Right renal cortex interstitium (tissue), 3 donors: ENCODE measurements around the gene CACNA1H. TPM values are rescaled to one million over a fixed set of nuclear protein-coding genes. Genes with fewer than 3 reads are reported as not detected.
"Not testable (repeated sequence)": the region's sequence is repeated elsewhere in the genome, so short reads cannot be mapped to it uniquely, and the experiment has no call there.

Source experiments
- DNase-seq, 3 donors: peaks; one replicate each; pipeline ENCODE4 v3.0.0-alpha.2; 2013; ENCODE audit warnings: low read depth in 3 of 3, low spot score in 2 of 3
- polyA plus RNA-seq, 3 donors: library from polyadenylated mRNA; unstranded; fragments of 120-200 nt; gene quantifications; one replicate each; pipeline ENCODE4 v1.2.1, GENCODE V29; 2013; ENCODE audit not compliant: insufficient read length in 3 of 3

CACNA1H gene
- polyA plus RNA-seq, 3 donors: 16.6 to 18.4 (median 16.9) TPM

DNA sequence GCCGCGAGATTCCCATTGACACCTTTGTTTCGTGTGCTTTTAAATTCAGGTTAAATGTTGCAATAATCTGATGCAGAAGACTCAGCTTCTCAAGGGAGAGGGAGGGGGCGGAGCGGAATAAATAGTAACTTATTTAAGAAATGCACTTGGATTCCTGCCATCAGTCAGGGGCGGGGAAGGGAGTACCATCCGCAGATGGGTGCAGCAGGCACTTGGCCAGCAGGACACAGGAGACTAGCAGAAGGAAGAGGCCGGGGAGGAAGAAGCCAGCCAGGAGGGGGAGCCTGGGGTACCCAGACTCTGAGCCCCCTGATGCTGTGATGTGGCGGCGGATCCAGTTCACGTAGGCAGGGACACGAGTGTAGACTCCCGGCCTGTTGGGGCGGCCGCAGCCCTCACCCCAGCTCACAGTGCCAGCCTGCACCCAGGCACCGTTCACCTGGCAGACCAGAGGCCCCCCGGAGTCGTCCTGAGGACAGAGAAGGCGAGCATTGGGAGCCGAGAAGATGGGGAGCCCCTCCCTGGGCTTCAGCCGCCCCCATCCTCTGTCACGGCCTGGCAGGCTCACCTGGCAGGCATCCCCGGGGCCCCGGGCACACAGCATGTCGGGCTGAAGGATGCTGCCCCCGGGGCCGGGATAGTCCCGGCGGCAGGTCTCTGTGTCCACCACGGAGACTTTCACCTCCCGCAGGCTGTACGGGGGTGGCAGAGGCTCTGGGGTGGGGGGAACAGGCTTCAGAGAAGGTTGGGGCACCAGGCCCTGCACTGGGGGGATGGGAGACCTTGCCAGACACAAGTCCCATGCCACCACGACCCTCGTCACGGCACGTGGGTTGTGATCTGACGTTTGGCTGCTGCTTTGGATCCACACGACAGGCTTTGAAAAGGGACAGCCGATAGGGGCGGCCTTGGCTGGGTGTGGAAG is 69.0 kb downstream of the CACNA1H start:
- DNase-seq: no peak

DNA sequence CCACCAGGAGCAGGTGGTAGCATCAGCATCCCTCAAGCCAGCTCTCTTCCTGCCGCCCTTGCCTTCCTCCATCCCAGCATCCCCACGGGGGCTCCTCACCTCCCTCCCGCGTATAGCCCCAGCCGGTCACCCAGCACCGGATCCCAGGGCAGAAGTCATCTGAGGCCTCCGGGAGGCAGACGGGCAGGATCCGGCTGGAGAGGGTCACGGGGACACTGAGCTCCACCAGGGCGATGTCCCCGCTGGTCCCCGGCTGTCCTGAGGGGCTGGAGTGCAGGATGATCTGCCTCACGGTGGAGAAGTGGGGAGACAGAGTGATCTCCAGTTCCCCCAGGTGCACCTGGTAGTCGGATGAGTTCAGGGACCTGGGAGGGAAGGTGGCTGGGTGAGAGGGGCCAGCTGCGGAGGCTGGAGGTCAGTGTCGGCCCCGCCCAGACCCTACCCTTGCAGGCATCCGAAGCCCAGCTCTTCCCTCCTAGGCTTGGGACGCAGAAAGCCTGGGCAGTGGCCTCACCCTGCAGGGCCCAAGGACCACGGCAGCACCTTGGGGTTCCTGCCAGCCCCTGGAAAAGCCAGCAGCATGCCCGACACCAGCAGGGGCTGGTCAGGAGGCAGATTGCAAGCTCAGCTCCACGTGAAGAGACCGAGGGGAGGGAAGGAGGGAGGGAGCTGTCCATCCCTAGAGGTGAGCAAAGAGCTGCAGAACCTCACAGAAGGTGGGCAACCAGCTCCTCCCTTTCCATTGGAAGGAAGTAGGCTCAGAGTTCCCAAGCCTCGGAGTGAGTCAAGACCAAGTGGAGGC is 69.8 kb downstream of the CACNA1H start:
- no peak for DNase-seq

DNA sequence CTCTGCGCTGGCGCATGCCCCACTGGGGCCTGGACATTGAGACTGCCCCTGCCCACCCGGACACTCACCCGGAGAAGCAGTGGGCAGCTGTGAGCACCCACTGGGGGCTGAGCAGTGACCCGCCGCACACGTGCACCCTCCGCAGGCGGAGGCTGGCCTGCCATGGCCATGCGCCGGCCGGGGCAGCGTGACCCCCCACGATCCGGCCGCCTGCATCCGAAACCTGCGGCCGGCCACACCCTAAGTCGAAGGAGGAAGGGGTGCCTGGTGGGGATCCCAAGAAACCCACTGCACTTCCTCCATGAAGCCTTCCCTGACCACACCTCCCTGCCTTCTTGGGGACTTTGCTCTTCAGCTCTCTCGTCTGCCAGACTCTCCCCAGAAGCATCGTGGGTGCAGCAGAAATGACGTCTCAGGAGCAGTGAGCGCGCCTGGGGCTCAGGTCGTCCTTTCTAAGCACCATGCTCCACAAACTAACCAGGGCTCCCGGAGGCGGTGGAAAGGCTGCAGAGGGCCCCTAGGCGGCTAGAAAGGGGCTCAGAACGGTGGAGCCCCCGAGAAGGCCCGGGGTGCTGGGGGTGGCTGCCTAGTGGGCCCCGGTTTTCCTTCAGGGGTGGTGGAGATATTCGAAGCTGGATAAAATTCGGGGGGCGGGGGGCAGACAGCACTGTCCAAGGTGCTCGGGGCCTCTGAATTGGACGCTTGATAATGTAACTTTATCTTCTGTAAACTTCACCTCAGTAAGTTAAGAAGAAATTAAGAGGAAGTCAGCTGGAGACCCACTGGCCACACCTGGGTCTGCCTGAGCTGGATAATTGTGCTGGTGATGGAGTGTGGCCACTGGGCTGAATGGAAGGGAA is 70.7 kb downstream of the CACNA1H start:
- DNase-seq: no peak

DNA sequence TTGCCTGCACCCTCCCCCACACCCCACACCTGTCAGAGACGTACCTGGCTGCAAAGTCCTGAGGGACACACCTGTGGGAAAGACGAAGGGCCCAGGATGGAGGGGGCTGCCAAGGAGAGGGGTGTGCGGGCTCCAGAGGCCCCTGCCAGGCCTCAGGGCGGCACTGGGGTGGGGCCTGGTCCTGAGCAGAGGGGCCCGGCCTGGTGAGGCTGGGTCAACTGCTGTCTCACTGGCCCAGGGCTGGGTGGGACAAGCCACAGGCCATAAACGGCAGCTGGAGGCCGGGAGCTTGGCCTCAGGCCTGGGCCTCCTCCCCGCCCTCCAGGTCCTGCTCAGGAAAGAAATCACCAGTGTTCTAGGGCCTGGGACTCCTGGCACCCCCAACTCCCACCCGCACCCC is 71.7 kb downstream of the CACNA1H start:
- no peak for DNase-seq

DNA sequence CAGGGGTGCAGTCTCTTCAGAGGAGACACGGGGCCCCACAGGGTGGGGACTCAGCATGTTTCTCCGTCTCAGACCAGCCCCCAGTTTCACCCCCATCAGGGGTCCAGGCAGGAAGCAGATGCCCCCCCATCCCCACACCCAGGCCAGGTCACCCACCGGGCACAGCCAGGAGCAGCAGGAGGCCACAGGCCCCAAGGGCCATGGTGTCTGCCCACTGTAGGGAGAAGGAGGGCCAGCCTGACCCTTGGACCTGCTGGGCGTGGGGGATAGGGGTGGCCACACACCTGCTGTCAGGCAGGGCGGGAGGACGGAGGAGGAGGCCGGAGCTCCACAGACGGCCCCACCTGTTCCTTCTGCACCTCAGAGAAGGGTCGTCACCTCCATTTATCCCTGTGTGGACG is 72.1 kb downstream of the CACNA1H start, which contains the start of gene TPSG1:
TPSG1 (minus strand) TSS at position 218 of the 401 bp plus-strand sequence; CDS start at position 202, 16 bp downstream.
- DNase-seq: no peak

DNA sequence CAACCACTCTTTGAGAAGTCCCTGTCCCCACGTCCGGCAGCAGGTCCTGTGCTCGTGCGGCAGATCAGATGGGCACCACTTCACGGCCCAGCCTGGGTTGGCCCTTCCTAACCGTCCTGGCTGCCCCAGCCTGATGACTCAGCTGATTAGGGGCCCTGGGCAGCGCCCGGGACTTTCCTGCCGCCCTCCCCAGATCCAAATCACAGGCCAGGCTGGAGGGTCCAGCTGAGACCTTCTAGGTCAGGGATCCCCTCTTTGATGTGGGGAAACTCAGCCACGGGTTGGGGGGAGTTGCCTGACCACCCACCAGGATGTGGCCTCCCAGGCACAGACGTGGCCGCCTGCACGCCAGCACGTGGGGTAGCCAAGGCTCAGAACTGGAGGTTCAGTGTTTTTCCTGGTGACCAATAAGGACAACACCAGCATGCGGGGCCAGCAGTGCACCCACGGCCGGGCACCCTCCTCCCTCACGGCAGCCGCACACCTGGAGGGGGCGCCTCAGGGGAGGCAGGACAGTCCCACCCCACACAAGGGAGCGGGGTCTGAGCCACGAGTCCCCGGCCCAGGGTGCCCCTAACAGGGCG is 72.9 kb downstream of the CACNA1H start:
- DNase-seq: not testable (repeated sequence)

DNA sequence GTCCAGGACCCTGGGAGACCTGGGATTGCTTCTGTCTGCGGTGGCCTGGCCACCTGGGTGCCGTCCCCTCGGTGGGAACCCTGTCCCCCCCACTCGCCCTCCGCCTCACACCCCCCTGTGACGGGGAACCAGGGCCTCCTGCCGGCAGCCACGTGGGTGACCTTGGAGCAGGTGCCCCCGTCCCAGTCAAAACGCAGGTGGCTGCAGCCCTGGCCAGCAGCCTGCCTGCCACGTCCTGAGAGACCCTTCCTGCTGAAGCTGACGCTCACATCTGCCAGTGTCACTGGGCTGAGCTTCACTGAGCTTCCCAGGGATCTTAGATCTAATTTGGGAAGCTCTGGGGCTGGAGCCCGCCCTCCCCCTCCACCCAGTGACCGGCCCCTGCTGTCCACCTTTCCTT is 73.8 kb downstream of the CACNA1H start:
- DNase-seq: not testable (repeated sequence)

DNA sequence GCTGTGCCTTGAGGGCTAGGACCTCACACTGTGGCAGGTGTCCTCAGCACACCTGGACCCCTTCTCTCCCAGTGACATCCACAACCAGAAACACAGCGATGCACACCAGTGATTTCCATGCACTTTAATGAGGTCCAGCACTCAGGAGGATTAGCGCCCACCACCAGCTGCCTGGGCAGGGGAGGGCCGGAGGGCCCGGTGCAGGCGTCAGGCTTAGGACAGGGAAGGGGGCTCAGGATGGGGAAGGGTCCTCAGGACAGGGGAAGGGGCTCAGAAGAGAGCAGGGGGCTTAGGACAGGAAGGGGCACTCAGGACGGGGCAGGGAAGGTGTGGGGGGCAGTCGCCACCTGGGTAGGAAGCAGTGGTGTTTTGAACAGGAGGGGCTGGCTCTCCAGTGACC is 75.3 kb downstream of the CACNA1H start:
- DNase-seq: not testable (repeated sequence)

DNA sequence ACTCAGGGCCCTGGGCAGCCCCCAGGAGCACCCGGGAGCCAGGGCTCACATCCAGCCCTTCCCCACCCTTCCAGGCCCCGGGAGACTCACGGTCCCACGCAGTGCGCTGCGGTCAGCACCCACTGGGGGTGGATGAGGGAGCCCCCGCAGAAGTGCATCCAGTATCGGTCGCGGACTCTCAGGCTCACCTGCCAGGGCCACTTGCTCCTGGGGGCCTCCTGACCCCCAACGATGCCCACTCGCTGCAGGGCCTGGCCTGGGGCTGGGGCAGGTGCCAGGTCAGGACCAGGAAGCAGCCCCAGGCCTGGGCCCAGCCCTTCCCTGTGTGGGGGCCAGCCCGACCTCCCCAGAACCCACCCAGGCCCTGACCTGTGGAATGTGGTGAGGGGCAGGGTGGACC is 76.6 kb downstream of the CACNA1H start:
- DNase-seq: not testable (repeated sequence)

DNA sequence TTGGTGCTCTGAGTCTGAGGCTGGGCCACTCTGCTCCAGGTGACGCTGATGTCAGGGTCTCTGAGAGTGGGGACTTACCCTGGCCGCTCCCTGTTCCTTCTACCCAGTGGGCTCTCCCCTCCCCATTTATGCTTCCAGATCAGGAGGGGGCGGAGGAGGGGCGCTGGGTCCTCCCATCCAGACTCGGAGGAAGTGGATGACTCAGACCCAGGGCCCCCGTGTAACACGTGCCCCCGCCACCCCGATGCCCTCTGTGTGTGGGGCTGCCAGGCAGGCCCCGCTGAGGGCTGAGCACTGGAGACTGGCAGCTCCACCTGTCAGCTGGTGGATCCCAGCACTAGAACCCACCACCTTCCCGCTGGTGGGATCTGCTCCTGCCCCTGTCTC is 77.2 kb downstream of the CACNA1H start, which contains the start of gene TPSB2:
TPSB2 (minus strand) TSS at position 101 of the 387 bp plus-strand sequence. CDS start 233 bp downstream, outside the sequence.
- not testable (repeated sequence) for DNase-seq

DNA sequence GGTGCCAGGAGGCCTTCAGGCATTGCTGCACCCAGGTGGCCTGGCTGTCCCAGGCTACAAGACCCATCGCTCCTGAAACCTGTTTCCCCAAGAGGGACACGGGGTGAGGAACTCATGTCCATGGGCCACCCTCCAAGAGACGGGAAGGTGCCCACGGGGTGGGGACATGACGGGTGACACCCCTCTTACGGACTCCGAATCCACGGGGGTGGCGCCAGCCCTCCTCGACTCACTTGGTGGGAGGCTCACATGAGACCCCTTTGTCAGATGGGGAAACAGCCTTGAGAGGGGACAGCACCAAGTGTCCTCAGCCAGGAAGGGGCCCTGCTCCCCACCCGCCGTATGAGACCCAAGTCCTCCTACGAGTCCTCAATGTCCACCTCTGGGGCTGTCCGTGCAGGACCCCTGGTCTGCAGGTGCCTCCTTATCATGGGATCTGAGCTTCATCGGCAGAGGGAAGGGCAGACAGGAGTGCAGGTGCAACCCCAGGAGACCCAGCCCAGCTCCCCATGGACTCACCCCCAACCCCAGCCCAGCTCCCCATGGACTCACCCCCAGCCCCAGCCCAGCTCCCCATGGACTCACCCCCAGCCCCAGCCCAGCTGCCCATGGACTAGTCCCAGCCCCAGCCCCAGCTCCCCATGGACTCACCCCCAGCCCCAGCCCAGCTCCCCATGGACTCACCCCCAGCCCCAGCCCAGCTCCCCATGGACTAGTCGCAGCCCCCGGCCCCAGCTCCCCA is 77.7 kb downstream of the CACNA1H start:
- DNase-seq: not testable (repeated sequence)

DNA sequence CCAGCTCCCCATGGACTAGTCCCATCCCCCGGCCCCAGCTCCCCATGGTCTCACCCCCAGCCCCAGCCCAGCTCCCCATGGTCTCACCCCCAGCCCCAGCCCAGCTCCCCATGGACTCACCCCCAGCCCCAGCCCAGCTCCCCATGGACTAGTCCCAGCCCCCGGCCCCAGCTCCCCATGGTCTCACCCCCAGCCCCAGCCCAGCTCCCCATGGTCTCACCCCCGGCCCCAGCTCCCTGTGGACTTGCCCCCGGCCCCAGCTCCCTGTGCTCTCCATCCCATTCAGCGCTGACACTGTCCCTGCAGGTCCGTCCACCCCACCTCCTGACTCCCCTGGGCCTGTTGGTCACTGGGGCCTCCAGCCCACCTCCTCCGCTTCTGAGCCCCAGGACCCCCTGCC is 78.4 kb downstream of the CACNA1H start:
- DNase-seq: not testable (repeated sequence)

DNA sequence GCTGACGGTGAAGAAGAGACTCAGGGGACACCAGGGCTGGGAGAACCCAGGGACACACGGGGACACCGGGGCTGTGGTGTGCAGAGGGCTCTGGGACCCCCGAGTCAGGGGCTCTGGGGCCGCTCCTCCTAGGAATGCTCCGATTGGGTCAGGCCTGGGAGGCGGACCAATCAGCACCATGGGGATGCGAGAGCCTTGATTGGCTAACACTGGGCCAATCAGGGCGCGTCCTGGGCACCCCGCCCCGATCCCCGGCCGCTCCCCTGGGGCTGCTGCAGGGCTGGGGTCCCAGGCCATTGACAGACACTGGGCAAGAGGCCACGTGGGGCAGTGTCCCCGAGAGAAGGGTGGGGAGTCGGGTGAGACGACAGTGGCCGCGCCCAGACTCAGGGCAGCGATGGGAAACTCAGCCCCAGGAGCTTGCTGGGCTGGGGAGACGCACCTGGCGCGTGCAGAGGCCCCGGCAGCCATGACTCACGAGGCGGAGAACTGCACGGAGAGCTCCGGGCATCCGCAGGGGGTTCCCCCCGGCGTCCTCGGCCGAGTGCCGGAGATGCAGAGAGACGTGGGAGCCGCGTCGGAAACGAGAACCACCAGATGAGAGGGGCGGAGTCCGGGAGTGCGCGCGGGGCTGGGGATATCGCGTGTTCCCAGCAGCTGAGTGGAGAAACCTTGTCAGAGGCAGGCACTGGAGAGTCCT is 79.3 kb downstream of the CACNA1H start:
- not testable (repeated sequence) for DNase-seq

DNA sequence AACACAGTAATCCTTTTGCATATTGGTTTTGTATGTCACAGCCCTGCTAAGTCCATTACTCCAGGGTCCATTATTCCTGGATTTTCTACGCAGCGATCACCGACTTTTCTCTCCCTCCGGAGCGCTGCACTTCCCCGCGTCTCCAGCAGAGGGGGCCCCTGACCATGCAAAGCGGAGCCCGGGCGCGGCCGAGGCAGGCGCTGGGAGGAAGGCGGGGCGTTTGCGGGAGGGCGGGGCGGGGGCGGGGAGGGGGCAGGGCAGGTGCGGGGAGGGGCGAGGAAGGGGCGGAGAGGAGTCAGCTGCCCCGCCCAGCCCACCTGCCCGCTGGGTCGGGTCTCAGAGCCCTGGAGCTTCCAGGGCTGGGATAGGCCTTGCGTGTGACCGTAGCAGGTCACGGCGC is 83.8 kb downstream of the CACNA1H start:
- not testable (repeated sequence) for DNase-seq

DNA sequence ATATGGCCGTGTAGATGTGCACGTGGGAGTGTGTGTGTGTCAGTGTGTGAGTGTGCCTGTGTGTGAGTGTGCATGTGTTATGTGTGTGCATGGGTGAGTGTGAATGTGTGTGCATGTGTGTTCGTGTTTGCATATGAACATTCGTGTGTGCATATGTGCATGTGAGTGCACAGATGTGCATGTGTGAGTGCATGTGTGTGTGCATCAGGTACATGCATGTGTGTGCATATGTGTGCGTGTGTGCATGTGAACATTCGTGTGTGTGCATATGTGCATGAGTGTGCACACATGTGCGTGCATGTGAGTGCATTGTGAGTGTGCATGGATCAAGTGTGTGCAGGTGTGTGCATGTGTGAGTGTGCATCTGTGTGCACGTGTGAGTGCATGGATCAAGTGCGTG is 85.1 kb downstream of the CACNA1H start:
- DNase-seq: no peak

DNA sequence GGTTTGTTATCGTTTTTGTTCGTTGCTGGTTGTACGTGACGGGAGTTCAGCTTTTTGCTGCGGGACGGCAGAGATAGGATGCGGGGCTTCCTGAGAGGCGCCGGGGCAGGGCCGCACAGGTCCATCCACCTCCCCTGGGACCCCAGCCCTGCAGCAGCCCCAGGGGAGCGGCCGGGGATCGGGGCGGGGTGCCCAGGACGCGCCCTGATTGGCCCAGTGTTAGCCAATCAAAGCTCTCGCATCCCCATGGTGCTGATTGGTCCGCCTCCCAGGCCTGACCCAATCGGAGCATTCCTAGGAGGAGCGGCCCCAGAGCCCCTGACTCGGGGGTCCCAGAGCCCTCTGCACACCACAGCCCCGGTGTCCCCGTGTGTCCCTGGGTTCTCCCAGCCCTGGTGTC is 86.0 kb downstream of the CACNA1H start:
- not testable (repeated sequence) for DNase-seq

DNA sequence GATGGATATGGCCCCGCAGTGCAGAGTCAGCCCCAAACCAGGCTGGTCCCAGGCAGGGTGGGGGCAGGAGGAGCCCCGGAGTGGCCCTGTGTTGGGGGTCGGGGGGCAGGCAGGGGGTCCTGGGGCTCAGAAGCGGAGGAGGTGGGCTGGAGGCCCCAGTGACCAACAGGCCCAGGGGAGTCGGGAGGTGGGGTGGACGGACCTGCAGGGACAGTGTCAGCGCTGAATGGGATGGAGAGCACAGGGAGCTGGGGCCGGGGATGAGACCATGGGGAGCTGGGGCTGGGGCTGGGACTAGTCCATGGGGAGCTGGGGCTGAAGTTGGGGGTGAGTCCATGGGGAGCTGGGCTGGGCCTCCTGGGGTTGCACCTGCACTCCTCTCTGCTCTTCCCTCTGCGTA is 86.7 kb downstream of the CACNA1H start:
- not testable (repeated sequence) for DNase-seq

DNA sequence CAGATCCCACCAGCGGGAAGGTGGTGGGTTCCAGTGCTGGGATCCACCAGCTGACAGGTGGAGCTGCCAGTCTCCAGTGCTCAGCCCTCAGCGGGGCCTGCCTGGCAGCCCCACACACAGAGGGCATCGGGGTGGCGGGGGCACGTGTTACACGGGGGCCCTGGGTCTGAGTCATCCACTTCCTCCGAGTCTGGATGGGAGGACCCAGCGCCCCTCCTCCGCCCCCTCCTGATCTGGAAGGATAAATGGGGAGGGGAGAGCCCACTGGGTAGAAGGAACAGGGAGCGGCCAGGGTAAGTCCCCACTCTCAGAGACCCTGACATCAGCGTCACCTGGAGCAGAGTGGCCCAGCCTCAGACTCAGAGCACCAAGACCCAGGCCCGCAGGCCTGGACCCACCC is 87.5 kb downstream of the CACNA1H start, which contains the start of gene TPSAB1:
TPSAB1 (plus strand) TSS at position 270 of the 400 bp plus-strand sequence. CDS start 234 bp downstream, outside the sequence.
- DNase-seq: not testable (repeated sequence)
